GM19395 (cell line): ENCODE data around the gene IGFBP6.

Experiments
- ATAC-seq: cut with Tn5 transposase; IDR thresholded peaks from one replicate; pipeline ENCODE4 v1.9.1; 2021; ENCODE audit warnings: mild to moderate bottlenecking, moderate library complexity; ENCODE audit not compliant: unreplicated experiment

Gene IGFBP6

GRCh38 chr12:53115891-53116648, 18.6 kb downstream of the IGFBP6 start:
- ATAC-seq, result no peak

GRCh38 chr12:53118751-53119300, 21.4 kb downstream of the IGFBP6 start:
- no peak for ATAC-seq

GRCh38 chr12:53120685-53121525, 23.4 kb downstream of the IGFBP6 start:
- no peak for ATAC-seq

GRCh38 chr12:53122961-53123468, 25.5 kb downstream of the IGFBP6 start:
- no peak for ATAC-seq

- no peak for ATAC-seq
These were observed 26.3 kb downstream of the IGFBP6 start for GRCh38 chr12:53123578-53124351.

- ATAC-seq, result no peak
These were observed 26.9 kb downstream of the IGFBP6 start for GRCh38 chr12:53124352-53124723.

GRCh38 chr12:53127169-53127568, 29.7 kb downstream of the IGFBP6 start:
- ATAC-seq, result no peak

- no peak for ATAC-seq
These were observed 31.5 kb downstream of the IGFBP6 start for GRCh38 chr12:53128780-53129569.

GRCh38 chr12:53131844-53132243, 34.4 kb downstream of the IGFBP6 start:
- ATAC-seq, result no peak

GRCh38 chr12:53133722-53134121, 36.3 kb downstream of the IGFBP6 start:
- no peak for ATAC-seq

- ATAC-seq, result no peak
These were observed 45.9 kb downstream of the IGFBP6 start for GRCh38 chr12:53143355-53143754.

GRCh38 chr12:53145383-53146260, 48.2 kb downstream of the IGFBP6 start:
- ATAC-seq, result no peak

GRCh38 chr12:53147181-53147580, 49.7 kb downstream of the IGFBP6 start:
- ATAC-seq, result no peak

- no peak for ATAC-seq
These were observed 50.2 kb downstream of the IGFBP6 start for GRCh38 chr12:53147653-53148052.

GRCh38 chr12:53151039-53151438, 53.6 kb downstream of the IGFBP6 start:
- no peak for ATAC-seq
